GM18858 (cell line): ENCODE measurements around the gene NDUFB1.

Experiments used
- ATAC-seq: cut with Tn5 transposase; IDR thresholded peaks from one replicate; pipeline ENCODE4 v1.9.1; 2021; ENCODE audit not compliant: unreplicated experiment

Gene NDUFB1

GRCh38 chr14:92121670-92122350 is at the start of gene NDUFB1, which contains the start of gene CPSF2:
Gene NDUFB1, minus strand, starts transcription at chr14:92121706. Its CDS starts 4,069 bp downstream, at chr14:92117637.
Gene CPSF2, plus strand, starts transcription at chr14:92121969. Its CDS starts 9,016 bp downstream, at chr14:92130985.
- ATAC-seq = peak; percentile 72

GRCh38 chr14:92164958-92165357 is 43.5 kb upstream of the NDUFB1 start:
- no peak for ATAC-seq

GRCh38 chr14:92161521-92161920 is 40.0 kb upstream of the NDUFB1 start:
- no peak for ATAC-seq

GRCh38 chr14:92160619-92161018 is 39.1 kb upstream of the NDUFB1 start:
- no peak for ATAC-seq

GRCh38 chr14:92154283-92154942 is 32.9 kb upstream of the NDUFB1 start:
- ATAC-seq = no peak

- ATAC-seq = no peak
Measured at GRCh38 chr14:92153581-92153980, 32.1 kb upstream of the NDUFB1 start.

GRCh38 chr14:92144708-92145107 is 23.2 kb upstream of the NDUFB1 start:
- no peak for ATAC-seq

GRCh38 chr14:92143962-92144361 is 22.5 kb upstream of the NDUFB1 start:
- ATAC-seq = no peak

- no peak for ATAC-seq
Measured at GRCh38 chr14:92143309-92143708, 21.8 kb upstream of the NDUFB1 start.

- no peak for ATAC-seq
Measured at GRCh38 chr14:92135269-92135668, 13.8 kb upstream of the NDUFB1 start.

GRCh38 chr14:92134456-92134855 is 12.9 kb upstream of the NDUFB1 start:
- no peak for ATAC-seq

GRCh38 chr14:92122761-92123160 is 1.3 kb upstream of the NDUFB1 start:
- ATAC-seq = no peak

- no peak for ATAC-seq
Measured at GRCh38 chr14:92122351-92122677, 808 bp upstream of the NDUFB1 start.

GRCh38 chr14:92121207-92121669 is 268 bp downstream of the NDUFB1 start:
- ATAC-seq = no peak

GRCh38 chr14:92109490-92109889 is 12.0 kb downstream of the NDUFB1 start:
- no peak for ATAC-seq

GRCh38 chr14:92108345-92109254 is 12.9 kb downstream of the NDUFB1 start:
- ATAC-seq = no peak

GRCh38 chr14:92106143-92106926 is 15.2 kb downstream of the NDUFB1 start, which contains the start of gene ATXN3:
Gene ATXN3, minus strand, starts transcription at chr14:92106582. Its CDS starts 30 bp downstream, at chr14:92106552.
- ATAC-seq = peak; percentile 58

GRCh38 chr14:92105893-92106142 is 15.7 kb downstream of the NDUFB1 start:
- no peak for ATAC-seq

GRCh38 chr14:92105073-92105892 is 16.2 kb downstream of the NDUFB1 start:
- ATAC-seq = no peak

GRCh38 chr14:92103363-92103989 is 18.0 kb downstream of the NDUFB1 start:
- no peak for ATAC-seq
